Thyroid gland (tissue), 4 donors: ENCODE results near the gene RPRD1B. TPM values are rescaled to one million over a fixed set of nuclear protein-coding genes. Genes with fewer than 3 reads are reported as not detected.
"Not testable (repeated sequence)": the region's sequence is repeated elsewhere in the genome, so short reads cannot be mapped to it uniquely, and the experiment has no call there.

Experiments
- DNase-seq, 2 donors: peaks; one replicate each; pipeline ENCODE4 v3.0.0-alpha.2; 2019
- H3K27ac ChIP-seq, 3 donors: fragments of 200-600 bp; sonication (generic); 1 replicate in 2 of 3; 2 replicates in 1 of 3; pipeline ENCODE4 v1.5.1; 2016 to 2019; ENCODE audit warnings: mild to moderate bottlenecking in 1 of 3, moderate library complexity in 1 of 3
- H3K27me3 ChIP-seq: fragments of 200-600 bp; sonication (generic); one replicate; pipeline ENCODE4 v1.5.1; 2019
- H3K36me3 ChIP-seq, 2 donors: fragments of 200-600 bp; sonication (generic); one replicate each; pipeline ENCODE4 v1.5.1; 2016 to 2019
- H3K4me1 ChIP-seq, 2 donors: fragments of 200-600 bp; sonication (generic); one replicate each; pipeline ENCODE4 v1.5.1; 2017 to 2019
- H3K4me3 ChIP-seq, 3 donors: fragments of 200-600 bp; sonication (generic); replicated peaks in 1 of 3; 1 replicate in 2 of 3; 2 replicates in 1 of 3; pipeline ENCODE4 v1.5.1; 2016; ENCODE audit warnings: mild to moderate bottlenecking in 1 of 3
- H3K9me3 ChIP-seq: fragments of 200-600 bp; sonication (generic); one replicate; pipeline ENCODE4 v1.5.1; 2017
- CTCF ChIP-seq, 6 experiments: fragments of 200-600 bp in 3 of 6; fragments of 450-650 bp in 3 of 6; sonication (generic) in 3 of 6; IDR thresholded peaks; one replicate each; pipeline ENCODE4 v1.5.1; 2016 to 2019; ENCODE audit warnings: antibody characterized with exemption in 6 of 6, mild to moderate bottlenecking in 2 of 6, inconsistent platforms in 1 of 6, moderate library complexity in 1 of 6
- POLR2A ChIP-seq, 2 donors: fragments of 450-650 bp; IDR thresholded peaks; one replicate each; pipeline ENCODE4 v1.6.1; 2017; ENCODE audit warnings: antibody characterized with exemption in 2 of 2, mild to moderate bottlenecking in 2 of 2, moderate library complexity in 1 of 2
- WGBS, 2 donors: methylation state at CpG; one replicate each; pipeline ENCODE4 v1.1.5; 2017; 5-methylcytosine and 5-hydroxymethylcytosine counted together
- intact Hi-C: fragments of 100-400 bp; cut with DNase I; formaldehyde crosslinking; loops from one replicate; pipeline ENCODE4 v1.15.1; 2023
- total RNA-seq, 4 donors: library from RNA; depleted of rRNA; stranded (reverse); fragments of >200 nt; gene quantifications; one replicate each; pipeline ENCODE4 v1.2.3, GENCODE V29; 2016

The RPRD1B gene
- total RNA-seq, 4 donors from 2014 or later, result 24.2 to 58.9 (median 27.0) TPM

DNA sequence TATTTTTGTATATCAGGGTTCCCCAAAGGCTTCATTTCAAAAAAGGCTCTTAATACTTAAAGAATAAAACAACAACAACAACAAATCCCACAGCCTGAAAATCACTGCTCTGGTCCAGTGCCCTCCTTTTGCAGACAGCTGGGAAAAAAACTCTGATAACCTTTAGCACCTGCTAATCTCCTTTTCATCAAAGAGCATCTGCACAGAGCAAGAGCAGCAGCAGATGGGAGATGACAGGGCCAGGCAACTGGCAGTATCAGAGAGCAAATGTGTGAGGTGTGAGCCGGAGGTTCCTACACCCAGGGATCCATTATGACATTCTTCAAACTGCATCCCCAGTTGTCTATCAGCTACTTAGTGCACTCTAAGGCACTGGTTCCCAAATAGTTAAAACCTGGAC is 26.0 kb upstream of the RPRD1B start:
- H3K27ac ChIP-seq, result no peak overlapping the region
- WGBS, 2 donors, result 92 to 94% methylated on average over 1 of the region's 1 CpG
- intact Hi-C loops, result no loop called here
- H3K9me3 ChIP-seq, result no peaks in the 10 kb centered on the region
- DNase-seq, result no peak
- H3K36me3 ChIP-seq, result peaks cover 12 to 13% of the 10 kb centered on the region in 2 donors
- no peak for TF ChIP-seq CTCF (IDR thresholded peaks at IDR 0.05)
- TF ChIP-seq POLR2A (IDR thresholded peaks at IDR 0.05), result no peak
- no peak overlapping the region for H3K4me3 ChIP-seq
- H3K27me3 ChIP-seq, result no peaks in the 10 kb centered on the region
- H3K4me1 ChIP-seq, result no peaks in the 10 kb centered on the region

DNA sequence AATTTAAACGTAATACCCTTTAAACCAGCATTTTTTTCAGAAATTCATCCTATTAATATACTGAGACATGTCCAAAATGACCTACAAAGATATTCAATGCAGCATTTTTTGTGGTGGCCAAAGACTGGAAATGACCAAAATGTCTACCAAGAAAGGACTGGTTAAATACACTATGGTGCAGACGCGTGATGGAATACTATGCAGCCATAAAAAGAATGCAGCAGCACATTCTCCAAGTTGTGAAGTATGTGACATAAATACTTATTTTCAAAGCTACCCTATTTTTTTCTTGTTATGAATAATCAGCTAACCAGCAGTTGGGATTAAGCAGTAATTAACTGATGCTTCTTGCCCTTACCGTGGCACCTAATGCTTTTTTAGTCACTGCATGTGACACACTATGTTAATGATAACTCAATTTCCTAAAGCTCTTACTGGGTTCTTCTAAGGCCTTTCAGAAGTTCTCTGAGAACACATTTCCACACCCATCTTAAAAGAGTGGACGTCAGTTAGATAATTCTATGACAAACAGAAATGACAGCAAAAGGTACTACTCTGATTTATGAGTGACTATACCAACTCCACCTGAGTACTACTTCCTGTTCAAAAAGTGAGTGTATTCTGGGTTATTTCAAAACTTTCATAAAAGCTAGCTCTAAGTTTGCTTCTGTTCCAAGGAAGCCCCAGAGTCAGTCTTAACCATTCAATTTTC is 25.2 kb upstream of the RPRD1B start:
- Histone ChIP-seq H3K27me3 (no peaks in the 10 kb centered on the region), H3K36me3 (peaks cover 16 to 20% of the 10 kb centered on the region in 2 donors), H3K4me3 (no peak overlapping the region), H3K4me1 (no peaks in the 10 kb centered on the region), H3K27ac (no peak overlapping the region), H3K9me3 (no peaks in the 10 kb centered on the region)
- WGBS, 2 donors, result 88 to 96% methylated on average over 5 of the region's 5 CpGs
- no peak for DNase-seq
- intact Hi-C loops, result no loop called here
- TF ChIP-seq CTCF (IDR thresholded peaks at IDR 0.05), result no peak
- TF ChIP-seq POLR2A (IDR thresholded peaks at IDR 0.05), result no peak

- WGBS, 2 donors, result 98% methylated on average over 5 of the region's 5 CpGs
- H3K4me1 ChIP-seq, H3K4me3 ChIP-seq, intact Hi-C loops, H3K27me3 ChIP-seq, H3K9me3 ChIP-seq, H3K27ac ChIP-seq, DNase-seq: not testable (repeated sequence)
- H3K36me3 ChIP-seq, result peaks cover 16 to 20% of the 10 kb centered on the region in 2 donors
Measured at GRCh38 chr20:38009416-38009815, 24.1 kb upstream of the RPRD1B start.

GRCh38 chr20:38011696-38012095 is 21.9 kb upstream of the RPRD1B start:
- H3K9me3 ChIP-seq, result no peaks in the 10 kb centered on the region
- no peaks in the 10 kb centered on the region for H3K4me1 ChIP-seq
- TF ChIP-seq POLR2A (IDR thresholded peaks at IDR 0.05) (no peak), CTCF (IDR thresholded peaks at IDR 0.05) (no peak)
- peaks cover 16 to 20% of the 10 kb centered on the region in 2 donors for H3K36me3 ChIP-seq
- no peak for DNase-seq
- WGBS, 2 donors, result 93 to 97% methylated on average over 4 to 5 of the region's 5 CpGs
- no peaks in the 10 kb centered on the region for H3K27me3 ChIP-seq
- intact Hi-C loops, result no loop called here
- H3K27ac ChIP-seq, result no peak overlapping the region
- no peak overlapping the region for H3K4me3 ChIP-seq

- no peaks in the 10 kb centered on the region for H3K27me3 ChIP-seq
- H3K4me1 ChIP-seq, result no peaks in the 10 kb centered on the region
- no peak overlapping the region for H3K27ac ChIP-seq
- intact Hi-C loops, result no loop called here
- no peak for DNase-seq
- H3K9me3 ChIP-seq, result no peaks in the 10 kb centered on the region
- 96 to 98% methylated on average over 8 of the region's 8 CpGs for WGBS, 2 donors
- H3K36me3 ChIP-seq, result peaks cover 20 to 24% of the 10 kb centered on the region in 2 donors
- TF ChIP-seq POLR2A (IDR thresholded peaks at IDR 0.05) (no peak), CTCF (IDR thresholded peaks at IDR 0.05) (no peak)
- no peak overlapping the region for H3K4me3 ChIP-seq
Measured at GRCh38 chr20:38012332-38012731, 21.2 kb upstream of the RPRD1B start.
